Activated CD4-positive, alpha-beta T cell treated with anti-CD3 and anti-CD28 coated beads, Interleukin-2, amount 10 ng/mL, durations not matched to agents 7 days and 5 days (primary cell): ENCODE measurements around the gene NTMT1. TPM values are rescaled to one million over a fixed set of nuclear protein-coding genes. Genes with fewer than 3 reads are reported as not detected.

Source experiments
- CTCF ChIA-PET: fragments of 350-600 bp; sonication (Branson Sonifier 250); formaldehyde crosslinking; loops from one replicate; lab custom pipeline; 2021; ENCODE audit warnings: antibody characterized with exemption; lab: Charles Lee
- POLR2A ChIA-PET: fragments of 350-600 bp; sonication (Branson Sonifier 250); formaldehyde crosslinking; loops from one replicate; lab custom pipeline; 2021; ENCODE audit warnings: antibody characterized with exemption; lab: Charles Lee
- DNase-seq: peaks from one replicate; pipeline ENCODE4 v3.0.0-alpha.2; 2020
- H3K27ac Mint-ChIP-seq: one replicate; pipeline ENCODE4 v1.8.0; 2021; ENCODE audit warnings: mild to moderate bottlenecking, moderate library complexity, mixed read lengths
- H3K27me3 Mint-ChIP-seq: one replicate; pipeline ENCODE4 v1.8.0; 2021; ENCODE audit warnings: mixed read lengths
- H3K36me3 Mint-ChIP-seq: one replicate; pipeline ENCODE4 v1.8.0; 2021; ENCODE audit warnings: low read depth, mixed read lengths
- H3K4me1 Mint-ChIP-seq: one replicate; pipeline ENCODE4 v1.8.0; 2021; ENCODE audit warnings: mixed read lengths
- H3K4me3 Mint-ChIP-seq: one replicate; pipeline ENCODE4 v1.8.0; 2021; ENCODE audit warnings: mild to moderate bottlenecking, moderate library complexity, mixed read lengths
- H3K9me3 Mint-ChIP-seq: one replicate; pipeline ENCODE4 v1.8.0; 2021; ENCODE audit warnings: mixed read lengths
- total RNA-seq, 2 experiments: library from RNA; stranded (reverse); gene quantifications; one replicate each; pipeline ENCODE4 v1.2.3, GENCODE V29; 2021

NTMT1 gene
- total RNA-seq, 2 experiments from 2014 or later: 28.5 to 33.9 TPM

GRCh38 chr9:129624168-129624759 is 1.7 kb upstream of the NTMT1 start:
- H3K27ac Mint-ChIP-seq: peak overlapping the region; percentile 99
- H3K9me3 Mint-ChIP-seq: no peaks in the 10 kb centered on the region
- ChIA-PET POLR2A (interaction anchor here (0.7 to 1.4 kb wide), 2 partner anchors 484 to 497 kb away, joined by 3 to 4 read pairs; no protein-coding TSS in a partner anchor), CTCF (interaction anchor here (0.6 to 5.1 kb wide), 30 partner anchors 8 to 952 kb away, joined by 3 to 45 read pairs (median 4); partner anchors contain the start of genes ASB6 and IER5L)
- peaks cover 15% of the 10 kb centered on the region for H3K27me3 Mint-ChIP-seq
- H3K4me1 Mint-ChIP-seq: peaks cover 41% of the 10 kb centered on the region
- H3K4me3 Mint-ChIP-seq: peak overlapping the region; percentile 54
- peaks cover 10% of the 10 kb centered on the region for H3K36me3 Mint-ChIP-seq
- peak; percentile 76 for DNase-seq

- peaks cover 10% of the 10 kb centered on the region for H3K36me3 Mint-ChIP-seq
- DNase-seq: peak; percentile 38
- CTCF ChIA-PET: interaction anchor here (0.6 to 5.1 kb wide), 27 partner anchors 8 to 952 kb away, joined by 3 to 45 read pairs (median 4); partner anchors contain the start of genes ASB6 and IER5L
- H3K27me3 Mint-ChIP-seq: peaks cover 10% of the 10 kb centered on the region
- peak overlapping the region; percentile 88 for H3K4me3 Mint-ChIP-seq
- H3K27ac Mint-ChIP-seq: peak overlapping the region; percentile 99
- H3K9me3 Mint-ChIP-seq: no peaks in the 10 kb centered on the region
- H3K4me1 Mint-ChIP-seq: peaks cover 42% of the 10 kb centered on the region
- POLR2A ChIA-PET: interaction anchor here (0.7 to 1.4 kb wide), 2 partner anchors 485 to 498 kb away, joined by 3 to 4 read pairs; no protein-coding TSS in a partner anchor
These were observed 1.0 kb upstream of the NTMT1 start for GRCh38 chr9:129624947-129625346.

- ChIA-PET CTCF (interaction anchor here (0.6 to 5.1 kb wide), 9 partner anchors 13 to 1274 kb away, joined by 3 to 45 read pairs (median 5); no protein-coding TSS in a partner anchor), POLR2A (interaction anchor here (0.7 kb wide), 1 partner anchor 521 kb away, joined by 3 read pairs; no protein-coding TSS in a partner anchor)
- Mint-ChIP-seq H3K27ac (peak overlapping the region; percentile 99), H3K4me3 (peak overlapping the region; percentile 88), H3K4me1 (peaks cover 60% of the 10 kb centered on the region), H3K27me3 (no peaks in the 10 kb centered on the region), H3K36me3 (peaks cover 10% of the 10 kb centered on the region), H3K9me3 (no peaks in the 10 kb centered on the region)
- peak; percentile 46 for DNase-seq
These were observed 792 bp downstream of the NTMT1 start for GRCh38 chr9:129626625-129627284.

- POLR2A ChIA-PET: no interaction called here
- no peak for DNase-seq
- Mint-ChIP-seq H3K4me1 (peaks cover 63% of the 10 kb centered on the region), H3K9me3 (no peaks in the 10 kb centered on the region), H3K27me3 (no peaks in the 10 kb centered on the region), H3K4me3 (peak overlapping the region; percentile 88), H3K36me3 (peaks cover 10% of the 10 kb centered on the region), H3K27ac (peak overlapping the region; percentile 99)
- CTCF ChIA-PET: interaction anchor here (1.2 to 1.9 kb wide), 4 partner anchors 11 to 485 kb away, joined by 3 to 5 read pairs (median 4); no protein-coding TSS in a partner anchor
These were observed 1.8 kb downstream of the NTMT1 start for GRCh38 chr9:129627556-129628440.

GRCh38 chr9:129628709-129629108 is 2.7 kb downstream of the NTMT1 start:
- H3K9me3 Mint-ChIP-seq: no peaks in the 10 kb centered on the region
- peaks cover 13% of the 10 kb centered on the region for H3K36me3 Mint-ChIP-seq
- ChIA-PET POLR2A (no interaction called here), CTCF (interaction anchor here (0.6 to 1.9 kb wide), 4 partner anchors 10 to 486 kb away, joined by 3 to 5 read pairs (median 3); no protein-coding TSS in a partner anchor)
- no peaks in the 10 kb centered on the region for H3K27me3 Mint-ChIP-seq
- DNase-seq: no peak
- no peak overlapping the region for H3K27ac Mint-ChIP-seq
- H3K4me3 Mint-ChIP-seq: no peak overlapping the region
- H3K4me1 Mint-ChIP-seq: peaks cover 63% of the 10 kb centered on the region

- Mint-ChIP-seq H3K27me3 (no peaks in the 10 kb centered on the region), H3K9me3 (no peaks in the 10 kb centered on the region), H3K4me1 (peaks cover 58% of the 10 kb centered on the region), H3K27ac (no peak overlapping the region), H3K36me3 (peaks cover 17% of the 10 kb centered on the region), H3K4me3 (no peak overlapping the region)
- DNase-seq: no peak
- CTCF ChIA-PET: interaction anchor here (0.6 to 2.1 kb wide), 5 partner anchors 10 to 486 kb away, joined by 3 to 7 read pairs (median 3); partner anchors contain the start of gene ASB6
- POLR2A ChIA-PET: no interaction called here
These were observed 3.4 kb downstream of the NTMT1 start for GRCh38 chr9:129629251-129629820.

GRCh38 chr9:129630967-129631673 is 5.2 kb downstream of the NTMT1 start:
- Mint-ChIP-seq H3K4me3 (no peak overlapping the region), H3K27me3 (no peaks in the 10 kb centered on the region), H3K4me1 (peaks cover 47% of the 10 kb centered on the region), H3K9me3 (no peaks in the 10 kb centered on the region), H3K36me3 (peaks cover 29% of the 10 kb centered on the region), H3K27ac (no peak overlapping the region)
- DNase-seq: no peak
- ChIA-PET CTCF (interaction anchor here (1.3 to 2.1 kb wide), 2 partner anchors 10 to 488 kb away, joined by 5 to 7 read pairs; partner anchors contain the start of gene ASB6), POLR2A (no interaction called here)

- Mint-ChIP-seq H3K9me3 (no peaks in the 10 kb centered on the region), H3K27ac (no peak overlapping the region), H3K4me3 (no peak overlapping the region), H3K4me1 (peaks cover 47% of the 10 kb centered on the region), H3K36me3 (peaks cover 29% of the 10 kb centered on the region), H3K27me3 (no peaks in the 10 kb centered on the region)
- CTCF ChIA-PET: interaction anchor here (2.1 kb wide), 1 partner anchor 10 kb away, joined by 7 read pairs; the partner anchor contains the start of gene ASB6
- POLR2A ChIA-PET: no interaction called here
- DNase-seq: no peak
These were observed 5.7 kb downstream of the NTMT1 start for GRCh38 chr9:129631674-129632129.

GRCh38 chr9:129632460-129632859 is 6.5 kb downstream of the NTMT1 start:
- no peaks in the 10 kb centered on the region for H3K27me3 Mint-ChIP-seq
- no peak overlapping the region for H3K4me3 Mint-ChIP-seq
- no peaks in the 10 kb centered on the region for H3K9me3 Mint-ChIP-seq
- ChIA-PET POLR2A (no interaction called here), CTCF (no interaction called here)
- H3K27ac Mint-ChIP-seq: no peak overlapping the region
- DNase-seq: no peak
- peaks cover 26% of the 10 kb centered on the region for H3K36me3 Mint-ChIP-seq
- H3K4me1 Mint-ChIP-seq: peaks cover 40% of the 10 kb centered on the region

- ChIA-PET CTCF (interaction anchor here (0.6 kb wide), 1 partner anchor 9 kb away, joined by 3 read pairs; no protein-coding TSS in a partner anchor), POLR2A (no interaction called here)
- no peaks in the 10 kb centered on the region for H3K9me3 Mint-ChIP-seq
- H3K4me3 Mint-ChIP-seq: no peak overlapping the region
- H3K27me3 Mint-ChIP-seq: no peaks in the 10 kb centered on the region
- DNase-seq: no peak
- peaks cover 25% of the 10 kb centered on the region for H3K36me3 Mint-ChIP-seq
- H3K27ac Mint-ChIP-seq: no peak overlapping the region
- H3K4me1 Mint-ChIP-seq: peaks cover 32% of the 10 kb centered on the region
These were observed 7.2 kb downstream of the NTMT1 start for GRCh38 chr9:129633207-129633606.

GRCh38 chr9:129633848-129634247 is 7.9 kb downstream of the NTMT1 start:
- Mint-ChIP-seq H3K4me3 (no peak overlapping the region), H3K9me3 (no peaks in the 10 kb centered on the region), H3K4me1 (peaks cover 29% of the 10 kb centered on the region), H3K27ac (no peak overlapping the region), H3K27me3 (no peaks in the 10 kb centered on the region), H3K36me3 (peaks cover 28% of the 10 kb centered on the region)
- POLR2A ChIA-PET: no interaction called here
- CTCF ChIA-PET: interaction anchor here (0.6 kb wide), 1 partner anchor 9 kb away, joined by 3 read pairs; no protein-coding TSS in a partner anchor
- DNase-seq: no peak
